GM12872 (cell line): Measurements from ENCODE around the gene TBC1D10A.

Source experiments
- CTCF ChIP-seq: IDR thresholded peaks from 3 replicates; pipeline ENCODE4 v1.5.1; 2011; ENCODE audit warnings: low read depth, mild to moderate bottlenecking, low read length, moderate library complexity; ENCODE audit not compliant: insufficient read depth

The TBC1D10A gene

GRCh38 chr22:30326706-30327362, at the start of gene TBC1D10A:
TSS of gene TBC1D10A (minus strand) at chr22:30326941. CDS start at chr22:30326881, 60 bp downstream.
- TF ChIP-seq CTCF = no peak

GRCh38 chr22:30375312-30375849, 48.6 kb upstream of the TBC1D10A start:
- no peak for TF ChIP-seq CTCF

- TF ChIP-seq CTCF = no peak
Observed at GRCh38 chr22:30373331-30374325, 46.9 kb upstream of the TBC1D10A start.

GRCh38 chr22:30372915-30373314, 46.2 kb upstream of the TBC1D10A start:
- no peak for TF ChIP-seq CTCF

GRCh38 chr22:30371981-30372380, 45.2 kb upstream of the TBC1D10A start:
- no peak for TF ChIP-seq CTCF

- TF ChIP-seq CTCF = no peak
Observed at GRCh38 chr22:30371321-30371720, 44.6 kb upstream of the TBC1D10A start.

- TF ChIP-seq CTCF = no peak
Observed at GRCh38 chr22:30370641-30371230, 44.0 kb upstream of the TBC1D10A start.
